CD4-positive, alpha-beta T cell treated with Interleukin-21 for 1 hour (primary cell): ENCODE measurements around the gene SYNJ2.
"Not testable (repeated sequence)": the region's sequence is repeated elsewhere in the genome, so short reads cannot be mapped to it uniquely, and the experiment has no call there.

Experiments used
- DNase-seq: peaks from one replicate; pipeline ENCODE4 v3.0.0-alpha.2; 2020

The SYNJ2 gene

GRCh38 chr6:157955675-157956074 is 26.0 kb upstream of the SYNJ2 start:
- no peak for DNase-seq

- no peak for DNase-seq
Measured at GRCh38 chr6:157956171-157956730, 25.4 kb upstream of the SYNJ2 start.

- no peak for DNase-seq
Measured at GRCh38 chr6:157959451-157960227, 22.0 kb upstream of the SYNJ2 start.

GRCh38 chr6:157961153-157961831 is 20.4 kb upstream of the SYNJ2 start:
- DNase-seq, result no peak

- DNase-seq, result no peak
Measured at GRCh38 chr6:157961832-157962575, 19.7 kb upstream of the SYNJ2 start.

GRCh38 chr6:157962601-157963302 is 18.9 kb upstream of the SYNJ2 start:
- DNase-seq, result no peak

- DNase-seq, result no peak
Measured at GRCh38 chr6:157964100-157964499, 17.6 kb upstream of the SYNJ2 start.

- no peak for DNase-seq
Measured at GRCh38 chr6:157965387-157965786, 16.3 kb upstream of the SYNJ2 start.

- DNase-seq, result no peak
Measured at GRCh38 chr6:157966589-157966977, 15.1 kb upstream of the SYNJ2 start.

- no peak for DNase-seq
Measured at GRCh38 chr6:157967020-157967419, 14.6 kb upstream of the SYNJ2 start.

- no peak for DNase-seq
Measured at GRCh38 chr6:157967486-157967885, 14.2 kb upstream of the SYNJ2 start.

- not testable (repeated sequence) for DNase-seq
Measured at GRCh38 chr6:157972177-157972576, 9.5 kb upstream of the SYNJ2 start.

GRCh38 chr6:157974341-157974894 is 7.2 kb upstream of the SYNJ2 start:
- no peak for DNase-seq

GRCh38 chr6:157974967-157975366 is 6.7 kb upstream of the SYNJ2 start:
- DNase-seq, result no peak

GRCh38 chr6:157975456-157975855 is 6.2 kb upstream of the SYNJ2 start:
- DNase-seq, result no peak

GRCh38 chr6:157976345-157977175 is 5.1 kb upstream of the SYNJ2 start:
- DNase-seq, result no peak

- no peak for DNase-seq
Measured at GRCh38 chr6:157977176-157977804, 4.4 kb upstream of the SYNJ2 start.

GRCh38 chr6:157978021-157978783 is 3.5 kb upstream of the SYNJ2 start:
- DNase-seq, result no peak

GRCh38 chr6:157980288-157981131 is 1.2 kb upstream of the SYNJ2 start:
- DNase-seq, result no peak

GRCh38 chr6:157981132-157981394 is 600 bp upstream of the SYNJ2 start:
- peak; percentile 25 for DNase-seq
